Activated CD4-positive, alpha-beta T cell treated with anti-CD3 and anti-CD28 coated beads, Interleukin-2, amount 10 ng/mL, durations not matched to agents 7 days and 5 days (primary cell): ENCODE measurements around the gene CD320. TPM values are rescaled to one million over a fixed set of nuclear protein-coding genes. Genes with fewer than 3 reads are reported as not detected.
A peak's percentile ranks its signal among the peaks of the same experiment; 100 is the strongest.

ENCODE experiments used
- CTCF ChIA-PET: fragments of 350-600 bp; sonication (Branson Sonifier 250); formaldehyde crosslinking; loops from one replicate; lab custom pipeline; 2021; ENCODE audit warnings: antibody characterized with exemption; lab: Charles Lee
- POLR2A ChIA-PET: fragments of 350-600 bp; sonication (Branson Sonifier 250); formaldehyde crosslinking; loops from one replicate; lab custom pipeline; 2021; ENCODE audit warnings: antibody characterized with exemption; lab: Charles Lee
- DNase-seq: peaks from one replicate; pipeline ENCODE4 v3.0.0-alpha.2; 2020
- H3K27ac Mint-ChIP-seq: one replicate; pipeline ENCODE4 v1.8.0; 2021; ENCODE audit warnings: mild to moderate bottlenecking, moderate library complexity, mixed read lengths
- H3K27me3 Mint-ChIP-seq: one replicate; pipeline ENCODE4 v1.8.0; 2021; ENCODE audit warnings: mixed read lengths
- H3K36me3 Mint-ChIP-seq: one replicate; pipeline ENCODE4 v1.8.0; 2021; ENCODE audit warnings: low read depth, mixed read lengths
- H3K4me1 Mint-ChIP-seq: one replicate; pipeline ENCODE4 v1.8.0; 2021; ENCODE audit warnings: mixed read lengths
- H3K4me3 Mint-ChIP-seq: one replicate; pipeline ENCODE4 v1.8.0; 2021; ENCODE audit warnings: mild to moderate bottlenecking, moderate library complexity, mixed read lengths
- H3K9me3 Mint-ChIP-seq: one replicate; pipeline ENCODE4 v1.8.0; 2021; ENCODE audit warnings: mixed read lengths
- total RNA-seq, 2 experiments: library from RNA; stranded (reverse); gene quantifications; one replicate each; pipeline ENCODE4 v1.2.3, GENCODE V29; 2021

CD320 gene
- total RNA-seq, 2 experiments from 2014 or later: 32.1 to 36.3 TPM

DNA sequence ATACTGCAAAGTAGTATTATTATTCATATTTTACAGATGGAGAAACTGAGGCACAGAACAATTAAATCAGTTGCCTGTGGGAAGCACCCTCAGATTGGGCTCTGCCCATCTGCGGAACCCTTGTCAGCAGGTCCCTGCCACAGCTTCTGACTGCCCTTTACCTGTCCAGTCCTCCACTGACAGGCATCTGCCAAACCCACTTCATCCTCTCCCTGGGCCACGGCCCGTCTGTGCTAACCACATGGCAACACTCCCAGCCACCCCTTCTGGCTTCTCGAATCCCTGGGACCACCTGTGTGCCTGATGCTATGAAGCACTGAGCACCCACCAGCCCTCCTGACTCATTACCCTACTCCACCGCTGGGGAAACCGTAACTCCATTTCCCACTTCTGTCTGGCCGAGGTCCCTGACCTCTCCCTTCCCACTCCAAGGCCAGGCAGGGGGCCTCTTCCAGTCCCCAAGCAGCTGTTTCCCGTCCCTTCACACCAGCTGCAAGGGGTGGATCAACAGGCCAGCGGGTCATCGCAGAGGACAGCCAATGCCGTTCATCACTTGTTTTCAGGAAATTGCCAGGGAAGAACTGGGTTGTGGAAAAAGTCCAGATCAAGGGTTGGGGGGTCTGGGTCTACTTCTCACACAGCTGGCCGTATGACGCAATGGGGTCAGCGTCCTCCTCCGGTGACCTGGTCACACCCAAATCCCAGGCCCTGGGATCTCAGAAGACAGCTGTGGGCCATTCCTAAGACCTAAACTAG, 32.4 kb upstream of the CD320 start:
- Mint-ChIP-seq H3K4me1 (peaks cover 21% of the 10 kb centered on the region), H3K9me3 (no peaks in the 10 kb centered on the region), H3K27me3 (peaks cover 45% of the 10 kb centered on the region), H3K36me3 (no peaks in the 10 kb centered on the region), H3K27ac (peak overlapping the region; percentile 57), H3K4me3 (no peak overlapping the region)
- POLR2A ChIA-PET: interaction anchor here (0.5 to 0.6 kb wide), 2 partner anchors 14 to 390 kb away, joined by 3 to 8 read pairs; no protein-coding TSS in a partner anchor
- DNase-seq: no peak
- CTCF ChIA-PET: interaction anchor here (0.5 to 4.7 kb wide), 5 partner anchors 13 to 844 kb away, joined by 3 to 38 read pairs (median 3); no protein-coding TSS in a partner anchor

- no peak for DNase-seq
Measured at GRCh38 chr19:8338835-8339234, 30.7 kb upstream of the CD320 start.

GRCh38 chr19:8337728-8338127, 29.6 kb upstream of the CD320 start:
- ChIA-PET CTCF (interaction anchor here (0.6 to 1.8 kb wide), 3 partner anchors 11 to 233 kb away, joined by 3 to 6 read pairs (median 3); no protein-coding TSS in a partner anchor), POLR2A (no interaction called here)
- Mint-ChIP-seq H3K9me3 (no peaks in the 10 kb centered on the region), H3K27ac (no peak overlapping the region), H3K4me1 (peaks cover 12% of the 10 kb centered on the region), H3K27me3 (peaks cover 47% of the 10 kb centered on the region), H3K4me3 (no peak overlapping the region), H3K36me3 (no peaks in the 10 kb centered on the region)
- no peak for DNase-seq

More at GRCh38 chr19:8338835-8339234, 30.7 kb upstream of the CD320 start:
- Mint-ChIP-seq H3K4me1 (peaks cover 18% of the 10 kb centered on the region), H3K9me3 (no peaks in the 10 kb centered on the region), H3K27me3 (peaks cover 45% of the 10 kb centered on the region), H3K27ac (no peak overlapping the region), H3K4me3 (no peak overlapping the region), H3K36me3 (no peaks in the 10 kb centered on the region)
- CTCF ChIA-PET: interaction anchor here (0.6 to 1.8 kb wide), 2 partner anchors 15 to 241 kb away, joined by 5 to 6 read pairs; no protein-coding TSS in a partner anchor
- POLR2A ChIA-PET: no interaction called here

DNA sequence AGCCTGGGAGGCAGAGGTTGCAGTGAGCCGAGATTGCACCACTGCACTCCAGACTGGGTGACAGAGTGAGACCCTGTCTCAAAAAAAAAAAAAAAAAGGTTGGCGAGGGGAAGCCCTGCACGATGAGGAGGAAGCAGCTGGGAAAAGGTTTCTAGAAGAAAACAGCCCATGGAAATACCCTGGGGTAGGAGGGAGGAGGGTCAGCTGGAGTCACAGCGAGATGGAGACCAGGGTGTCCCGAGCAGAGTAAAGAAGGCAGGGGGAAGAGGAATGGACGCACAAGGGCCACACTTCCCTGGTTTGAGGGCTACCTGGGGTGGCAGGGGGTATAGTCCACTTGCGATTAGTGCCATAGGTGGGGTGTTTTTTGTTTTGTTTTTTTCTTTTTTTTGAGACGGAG, 28.5 kb upstream of the CD320 start:
- Mint-ChIP-seq H3K36me3 (no peaks in the 10 kb centered on the region), H3K4me3 (no peak overlapping the region), H3K27ac (no peak overlapping the region), H3K4me1 (peaks cover 10% of the 10 kb centered on the region), H3K27me3 (peaks cover 45% of the 10 kb centered on the region), H3K9me3 (no peaks in the 10 kb centered on the region)
- DNase-seq: no peak
- ChIA-PET CTCF (interaction anchor here (0.6 to 1.3 kb wide), 4 partner anchors 62 to 307 kb away, joined by 3 to 4 read pairs (median 4); partner anchors contain the start of gene MARCHF2), POLR2A (no interaction called here)

DNA sequence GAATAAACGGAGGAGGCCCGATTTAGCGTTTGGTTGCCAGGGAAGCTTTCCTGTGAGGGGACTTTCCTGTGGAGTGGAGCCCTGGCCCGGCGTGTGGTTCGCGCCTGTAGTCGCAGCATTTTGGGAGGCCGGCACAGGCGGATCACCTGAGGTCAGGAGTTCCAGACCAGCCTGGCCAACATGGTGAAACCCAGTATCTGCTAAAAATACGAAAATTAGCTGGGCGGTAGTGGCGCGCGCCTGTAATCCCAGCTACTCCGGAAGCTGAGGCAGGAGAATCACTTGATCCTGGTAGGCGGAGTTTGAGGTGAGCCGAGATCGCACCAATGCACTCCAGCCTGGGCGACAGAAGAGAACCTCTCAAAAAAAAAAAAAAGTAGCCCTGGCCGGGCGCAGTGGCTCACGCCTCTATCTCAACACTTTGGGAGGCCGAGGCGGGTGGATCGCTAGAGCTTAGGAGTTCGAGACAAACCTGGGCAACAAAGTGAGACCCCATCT, 28.0 kb upstream of the CD320 start:
- Mint-ChIP-seq H3K9me3 (no peaks in the 10 kb centered on the region), H3K36me3 (no peaks in the 10 kb centered on the region), H3K27me3 (peaks cover 43% of the 10 kb centered on the region), H3K27ac (no peak overlapping the region), H3K4me3 (peak overlapping the region; percentile 35), H3K4me1 (peaks cover 10% of the 10 kb centered on the region)
- ChIA-PET POLR2A (no interaction called here), CTCF (interaction anchor here (0.6 to 1.7 kb wide), 6 partner anchors 12 to 308 kb away, joined by 3 to 5 read pairs (median 4); partner anchors contain the start of gene MARCHF2)
- DNase-seq: no peak

- Mint-ChIP-seq H3K4me1 (peaks cover 8% of the 10 kb centered on the region), H3K9me3 (no peaks in the 10 kb centered on the region), H3K27ac (no peak overlapping the region), H3K27me3 (peaks cover 39% of the 10 kb centered on the region), H3K36me3 (no peaks in the 10 kb centered on the region), H3K4me3 (peak overlapping the region; percentile 35)
- no peak for DNase-seq
- POLR2A ChIA-PET: no interaction called here
- CTCF ChIA-PET: interaction anchor here (0.6 to 2.6 kb wide), 8 partner anchors 9 to 78 kb away, joined by 3 to 14 read pairs (median 4); partner anchors contain the start of genes ANGPTL4 and MARCHF2
Measured at GRCh38 chr19:8335343-8336071, 27.3 kb upstream of the CD320 start.

DNA sequence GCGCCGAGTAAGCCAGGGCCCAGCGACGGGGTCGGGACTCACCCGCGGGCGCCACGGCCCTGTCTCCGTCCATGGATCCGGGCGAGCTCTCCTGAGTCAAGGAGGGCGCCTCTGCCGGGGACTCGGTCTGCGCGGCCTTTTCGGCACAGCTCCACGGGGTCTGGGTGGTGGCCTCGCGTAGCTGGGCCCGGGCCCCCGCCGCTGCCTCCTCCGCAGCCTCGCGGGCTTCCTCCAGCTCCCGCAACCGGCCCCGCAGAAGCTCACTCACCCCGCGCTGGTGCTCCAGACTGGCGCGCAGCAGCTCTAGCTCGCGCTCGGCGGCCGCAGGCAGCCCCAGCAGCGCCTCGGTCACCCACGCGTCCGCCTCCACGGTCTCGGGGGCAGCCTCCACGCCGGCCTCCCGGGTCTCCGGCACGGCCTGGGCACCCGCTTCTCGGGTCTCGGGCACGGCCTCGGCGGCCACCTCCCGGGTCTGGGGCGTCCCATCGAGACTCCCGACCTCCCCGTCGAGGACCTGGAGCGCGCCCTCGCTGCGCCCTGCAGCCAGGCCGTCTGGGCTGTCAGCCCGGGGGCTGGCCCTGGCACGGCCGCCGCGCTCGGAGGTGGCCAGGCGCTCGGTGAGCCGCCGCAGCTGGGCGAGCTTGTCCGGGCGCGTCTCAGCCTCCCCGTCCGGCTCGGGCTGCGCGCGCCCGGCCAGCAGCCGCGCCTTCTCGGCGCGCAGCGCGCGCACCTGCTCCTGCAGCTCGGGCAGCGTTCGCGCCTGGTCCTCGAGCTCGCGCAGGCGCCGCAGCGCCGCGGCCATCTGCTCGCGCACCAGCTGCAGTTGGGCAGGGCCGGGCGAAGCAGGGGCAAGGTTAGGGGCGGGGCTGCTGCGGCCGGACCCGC, 26.5 kb upstream of the CD320 start:
- Mint-ChIP-seq H3K9me3 (no peaks in the 10 kb centered on the region), H3K4me3 (peak overlapping the region; percentile 16), H3K4me1 (peaks cover 8% of the 10 kb centered on the region), H3K27ac (no peak overlapping the region), H3K27me3 (peaks cover 38% of the 10 kb centered on the region), H3K36me3 (no peaks in the 10 kb centered on the region)
- POLR2A ChIA-PET: no interaction called here
- CTCF ChIA-PET: interaction anchor here (0.5 to 2.6 kb wide), 10 partner anchors 8 to 243 kb away, joined by 3 to 14 read pairs (median 4); partner anchors contain the start of genes ANGPTL4 and MARCHF2
- DNase-seq: peak; percentile 23

- Mint-ChIP-seq H3K4me3 (peak overlapping the region; percentile 16), H3K36me3 (no peaks in the 10 kb centered on the region), H3K27ac (no peak overlapping the region), H3K9me3 (no peaks in the 10 kb centered on the region), H3K27me3 (peaks cover 35% of the 10 kb centered on the region), H3K4me1 (peaks cover 8% of the 10 kb centered on the region)
- DNase-seq: no peak
- ChIA-PET POLR2A (no interaction called here), CTCF (interaction anchor here (0.5 to 2.6 kb wide), 6 partner anchors 10 to 244 kb away, joined by 3 to 14 read pairs (median 3); partner anchors contain the start of genes ANGPTL4 and MARCHF2)
Measured at GRCh38 chr19:8333767-8334457, 25.8 kb upstream of the CD320 start.

DNA sequence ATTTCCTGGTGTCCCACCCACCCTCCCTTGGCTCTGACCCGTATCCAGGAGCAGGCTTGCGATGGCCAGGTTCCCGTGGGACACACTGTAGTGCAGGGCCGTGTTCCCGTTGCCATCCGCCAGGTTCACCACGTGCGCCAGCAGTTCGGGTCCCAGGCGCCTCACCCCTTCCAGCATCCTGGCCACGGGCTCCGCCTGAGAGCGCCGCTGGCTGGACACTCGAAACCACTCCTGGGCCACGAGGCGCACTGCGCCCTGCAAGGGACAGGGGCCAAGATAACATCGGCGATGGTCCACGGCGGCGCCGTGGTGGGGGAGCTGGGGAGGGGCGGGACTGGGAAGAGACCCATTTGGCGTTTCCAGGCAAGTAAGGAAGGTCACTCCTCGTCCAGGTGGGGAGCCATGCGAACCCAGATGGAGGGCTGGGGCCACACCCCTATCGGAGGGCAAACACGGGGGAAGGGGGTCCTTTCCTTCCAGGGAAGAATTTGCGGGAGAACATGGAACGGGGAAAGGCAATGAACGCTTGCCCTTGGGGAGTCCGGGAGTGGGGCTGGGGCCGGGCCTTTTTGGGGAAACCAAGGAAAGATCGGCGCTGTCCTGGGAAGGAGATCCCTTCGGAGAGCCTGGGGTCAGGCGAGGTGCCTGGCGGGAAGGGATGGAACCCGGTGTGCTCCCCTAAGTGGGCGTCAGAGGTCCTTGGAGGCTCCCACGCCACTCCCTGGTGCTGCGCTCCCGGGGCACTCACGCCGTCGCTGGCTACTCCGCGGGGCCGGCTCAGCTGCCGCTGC, 25.0 kb upstream of the CD320 start:
- peaks cover 8% of the 10 kb centered on the region for H3K4me1 Mint-ChIP-seq
- H3K27me3 Mint-ChIP-seq: peaks cover 36% of the 10 kb centered on the region
- H3K9me3 Mint-ChIP-seq: no peaks in the 10 kb centered on the region
- no peak for DNase-seq
- no peak overlapping the region for H3K27ac Mint-ChIP-seq
- no peak overlapping the region for H3K4me3 Mint-ChIP-seq
- POLR2A ChIA-PET: interaction anchor here (0.6 kb wide), 1 partner anchor 9 kb away, joined by 3 read pairs; no protein-coding TSS in a partner anchor
- H3K36me3 Mint-ChIP-seq: no peaks in the 10 kb centered on the region
- CTCF ChIA-PET: interaction anchor here (0.9 to 2.6 kb wide), 4 partner anchors 10 to 245 kb away, joined by 3 to 14 read pairs (median 4); no protein-coding TSS in a partner anchor

DNA sequence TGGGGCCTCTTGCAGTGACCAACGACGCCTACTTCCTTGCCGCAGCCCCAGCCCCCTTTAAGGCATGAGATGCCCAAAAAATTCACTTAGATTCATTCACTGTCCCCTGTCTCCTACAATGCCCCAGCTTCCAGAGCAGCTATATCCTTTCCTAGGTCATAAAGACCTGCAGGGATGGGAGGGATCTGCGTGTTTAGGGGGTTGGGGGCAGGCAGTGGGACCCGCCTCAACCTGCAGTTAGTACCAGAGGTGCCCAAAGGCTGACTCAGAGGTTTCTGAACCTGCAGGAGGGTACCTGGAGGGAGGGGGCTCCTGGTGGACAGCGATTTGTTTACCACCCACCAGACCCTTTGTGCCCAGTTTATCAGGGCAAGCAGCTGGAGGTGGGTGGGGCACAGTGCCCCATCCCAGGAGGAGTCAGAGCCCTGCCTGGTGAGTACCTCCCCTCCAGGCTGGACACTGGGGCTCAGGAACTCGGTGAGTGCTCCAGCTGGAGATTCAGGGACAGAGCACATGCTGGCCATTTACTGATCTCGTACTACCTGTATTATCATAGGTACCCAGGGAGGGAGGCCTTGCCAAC, 23.2 kb upstream of the CD320 start:
- POLR2A ChIA-PET: no interaction called here
- H3K4me3 Mint-ChIP-seq: no peak overlapping the region

More for the DNA sequence above, 23.2 kb upstream of the CD320 start:
- DNase-seq: no peak
- Mint-ChIP-seq H3K27ac (no peak overlapping the region), H3K27me3 (peaks cover 31% of the 10 kb centered on the region), H3K36me3 (no peaks in the 10 kb centered on the region), H3K4me1 (peaks cover 5% of the 10 kb centered on the region), H3K9me3 (no peaks in the 10 kb centered on the region)
- CTCF ChIA-PET: no interaction called here
